Thymus (tissue), 11 donors: Measurements from ENCODE around the gene PCSK6. TPM values are rescaled to one million over a fixed set of nuclear protein-coding genes. Genes with fewer than 3 reads are reported as not detected.

Experiments
- DNase-seq, 9 donors: peaks; one replicate each; pipeline ENCODE4 v3.0.0-alpha.2; 2013; ENCODE audit warnings: low spot score in 9 of 9, low read depth in 6 of 9, missing footprints in 1 of 9
- H3K27ac ChIP-seq, 2 donors: one replicate each; pipeline ENCODE4 v1.5.1; 2013; ENCODE audit warnings: control low read depth in 1 of 2, low read depth in 1 of 2, low read length in 1 of 2, mild to moderate bottlenecking in 1 of 2, moderate library complexity in 1 of 2
- H3K27me3 ChIP-seq, 2 donors: one replicate each; pipeline ENCODE4 v1.5.1; 2013; ENCODE audit warnings: low read length in 1 of 2; ENCODE audit not compliant: control insufficient read depth in 2 of 2, insufficient read depth in 1 of 2
- H3K36me3 ChIP-seq, 2 donors: one replicate each; pipeline ENCODE4 v1.5.1; 2013; ENCODE audit warnings: low read length in 1 of 2, mild to moderate bottlenecking in 1 of 2, moderate library complexity in 1 of 2; ENCODE audit not compliant: control insufficient read depth in 2 of 2, insufficient read depth in 2 of 2
- H3K4me1 ChIP-seq, 2 donors: one replicate each; pipeline ENCODE4 v1.5.1; 2013; ENCODE audit warnings: low read length in 2 of 2; ENCODE audit not compliant: control insufficient read depth in 2 of 2, insufficient read depth in 2 of 2
- H3K4me3 ChIP-seq, 2 donors: one replicate each; pipeline ENCODE4 v1.5.1; 2013; ENCODE audit warnings: low read length in 2 of 2, control low read depth in 1 of 2, mild to moderate bottlenecking in 1 of 2
- H3K9me3 ChIP-seq, 2 donors: one replicate each; pipeline ENCODE4 v1.5.1; 2013; ENCODE audit warnings: low read length in 1 of 2, mild to moderate bottlenecking in 1 of 2; ENCODE audit not compliant: control insufficient read depth in 2 of 2, insufficient read depth in 1 of 2
- WGBS: extraction: QIAGEN DNeasy Blood & Tissue Kit; methylation state at CpG from one replicate; pipeline ENCODE4 v1.1.7; 2013; 5-methylcytosine and 5-hydroxymethylcytosine counted together
- polyA plus RNA-seq: library from polyadenylated mRNA; stranded (reverse); fragments of 200-250 nt; gene quantifications from one replicate; pipeline ENCODE4 v1.2.3, GENCODE V29; 2013
- total RNA-seq: library from RNA; stranded (reverse); fragments of 120-200 nt; gene quantifications from one replicate; pipeline ENCODE4 v1.2.4, GENCODE V29; 2013
- donor health status: healthy.

The PCSK6 gene
- total and polyA plus RNA-seq, 2 donors = 10.1 to 10.5 TPM

GRCh38 chr15:101317336-101317872 is 172.1 kb downstream of the PCSK6 start:
- Histone ChIP-seq H3K4me1 (peaks cover 0 to 4% of the 10 kb centered on the region in 2 donors), H3K4me3 (no peak overlapping the region), H3K9me3 (peaks cover 0 to 4% of the 10 kb centered on the region in 2 donors), H3K36me3 (no peaks in the 10 kb centered on the region), H3K27ac (no peak overlapping the region), H3K27me3 (peaks cover 2 to 24% of the 10 kb centered on the region in 2 donors)
- no peak for DNase-seq
- 95% methylated on average over 6 of the region's 6 CpGs for WGBS

GRCh38 chr15:101316529-101316928 is 173.0 kb downstream of the PCSK6 start:
- WGBS = 94% methylated on average over 5 of the region's 5 CpGs
- no peak for DNase-seq
- no peaks in the 10 kb centered on the region for H3K36me3 ChIP-seq
- no peak overlapping the region for H3K27ac ChIP-seq
- no peak overlapping the region for H3K4me3 ChIP-seq
- peaks cover 0 to 4% of the 10 kb centered on the region in 2 donors for H3K9me3 ChIP-seq
- H3K27me3 ChIP-seq = peaks cover 2 to 23% of the 10 kb centered on the region in 2 donors
- H3K4me1 ChIP-seq = peaks cover 0 to 4% of the 10 kb centered on the region in 2 donors

GRCh38 chr15:101315736-101316135 is 173.8 kb downstream of the PCSK6 start:
- Histone ChIP-seq H3K27ac (no peak overlapping the region), H3K4me1 (no peaks in the 10 kb centered on the region), H3K27me3 (peaks cover under 1 to 17% of the 10 kb centered on the region in 2 donors), H3K36me3 (no peaks in the 10 kb centered on the region), H3K4me3 (no peak overlapping the region), H3K9me3 (peaks cover 0 to 4% of the 10 kb centered on the region in 2 donors)
- WGBS = 95% methylated on average over 10 of the region's 10 CpGs
- DNase-seq = no peak

GRCh38 chr15:101314336-101315125 is 175.0 kb downstream of the PCSK6 start:
- no peaks in the 10 kb centered on the region for H3K9me3 ChIP-seq
- peaks cover 0 to 7% of the 10 kb centered on the region in 2 donors for H3K27me3 ChIP-seq
- no peak overlapping the region for H3K4me3 ChIP-seq
- no peak for DNase-seq
- no peaks in the 10 kb centered on the region for H3K36me3 ChIP-seq
- H3K27ac ChIP-seq = no peak overlapping the region
- WGBS = 93% methylated on average over 19 of the region's 19 CpGs
- H3K4me1 ChIP-seq = no peaks in the 10 kb centered on the region

- H3K27me3 ChIP-seq = no peaks in the 10 kb centered on the region
- H3K36me3 ChIP-seq = no peaks in the 10 kb centered on the region
- no peaks in the 10 kb centered on the region for H3K9me3 ChIP-seq
- no peak overlapping the region for H3K4me3 ChIP-seq
- no peaks in the 10 kb centered on the region for H3K4me1 ChIP-seq
- H3K27ac ChIP-seq = no peak overlapping the region
- 95% methylated on average over 21 of the region's 21 CpGs for WGBS
- DNase-seq = no peak
Measured at GRCh38 chr15:101313041-101313761, 176.3 kb downstream of the PCSK6 start.

- no peak overlapping the region for H3K27ac ChIP-seq
- no peaks in the 10 kb centered on the region for H3K36me3 ChIP-seq
- WGBS = 96% methylated on average over 7 of the region's 7 CpGs
- no peaks in the 10 kb centered on the region for H3K4me1 ChIP-seq
- H3K9me3 ChIP-seq = no peaks in the 10 kb centered on the region
- no peak overlapping the region for H3K4me3 ChIP-seq
- no peaks in the 10 kb centered on the region for H3K27me3 ChIP-seq
- DNase-seq = no peak
Measured at GRCh38 chr15:101310508-101310907, 179.0 kb downstream of the PCSK6 start.

GRCh38 chr15:101310161-101310480 is 179.4 kb downstream of the PCSK6 start:
- no peaks in the 10 kb centered on the region for H3K36me3 ChIP-seq
- WGBS = 94% methylated on average over 7 of the region's 7 CpGs
- no peak overlapping the region for H3K27ac ChIP-seq

GRCh38 chr15:101309436-101310160 is 179.9 kb downstream of the PCSK6 start:
- no peak for DNase-seq
- Histone ChIP-seq H3K36me3 (no peaks in the 10 kb centered on the region), H3K4me3 (no peak overlapping the region), H3K4me1 (no peaks in the 10 kb centered on the region), H3K27me3 (no peaks in the 10 kb centered on the region), H3K9me3 (no peaks in the 10 kb centered on the region), H3K27ac (no peak overlapping the region)
- 90% methylated on average over 26 of the region's 26 CpGs for WGBS

More at GRCh38 chr15:101310161-101310480, 179.4 kb downstream of the PCSK6 start:
- no peaks in the 10 kb centered on the region for H3K4me1 ChIP-seq
- no peak for DNase-seq
- no peak overlapping the region for H3K4me3 ChIP-seq
- H3K9me3 ChIP-seq = no peaks in the 10 kb centered on the region
- H3K27me3 ChIP-seq = no peaks in the 10 kb centered on the region
